ENCODE measurements around the gene ABTB2. TPM values are rescaled to one million over a fixed set of nuclear protein-coding genes. Genes with fewer than 3 reads are reported as not detected.

Gene ABTB2
- polyA plus RNA-seq, 2 of the 4 experiments (the other 2 are of a cell fraction), result 8.9 to 15.4 TPM

DNA sequence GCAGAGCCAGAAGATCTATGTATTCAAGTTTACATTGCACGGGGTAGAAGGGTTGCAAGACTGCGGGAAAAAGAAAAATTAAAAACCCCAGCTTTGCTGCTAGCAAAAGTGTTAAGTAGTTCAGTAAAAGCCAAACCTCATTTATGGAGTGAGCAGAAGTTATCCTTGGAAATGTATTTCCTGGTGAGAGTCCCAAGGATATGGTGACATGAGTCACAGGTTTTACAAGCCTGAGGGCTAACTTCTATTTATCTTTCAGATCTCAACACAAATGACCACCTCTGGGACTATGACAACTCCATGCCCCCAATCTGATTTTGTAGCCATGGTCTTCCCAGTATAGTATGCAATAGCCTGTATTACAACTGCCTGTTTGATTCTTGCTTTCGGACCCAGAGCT is 26.1 kb downstream of the ABTB2 start:
- H3K4me1 ChIP-seq, result peaks cover 78% of the 10 kb centered on the region
- POLR2A ChIA-PET, result no interaction called here

DNA sequence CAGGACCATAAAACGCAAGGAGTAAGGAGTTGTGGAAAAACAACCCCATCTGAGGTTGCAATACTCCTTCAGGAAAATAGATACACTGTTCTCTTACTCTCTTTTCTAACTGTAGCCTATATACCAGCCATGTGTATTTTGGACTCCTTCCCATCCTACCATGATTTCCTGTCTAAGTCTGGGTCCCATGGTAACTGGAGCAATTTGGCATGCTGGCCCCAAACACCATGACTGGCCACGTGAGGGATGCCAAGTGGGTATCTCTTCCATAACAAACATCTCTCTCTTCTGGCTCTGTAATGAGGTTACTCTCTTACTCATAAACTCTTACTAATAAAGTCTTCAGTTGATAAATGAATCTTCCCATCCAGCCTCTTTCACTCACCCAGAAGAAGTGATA is 26.5 kb downstream of the ABTB2 start:
- no peaks in the 10 kb centered on the region for H3K9me3 ChIP-seq
- POLR2A ChIA-PET, result no interaction called here
- no peak overlapping the region for H3K4me3 ChIP-seq
- FAIRE-seq (no peak), ATAC-seq (peak; percentile 57 to 80; a peak in 5 of 6 replicates), DNase-seq (ENCODE audit: low read depth in 1 of 2, low spot score in 1 of 2) (peak; percentile 64 to 67)
- whole genome bisulfite sequencing (ENCODE audit: missing lambda C conversion rate), result 43% methylated on average over 2 of the region's 2 CpGs
- peaks cover 74% of the 10 kb centered on the region for H3K4me1 ChIP-seq
- H3K27ac ChIP-seq, result peak overlapping the region; percentile 34 to 68; a peak in 4 of 6 replicates
- TF ChIP-seq KDM1A (IDR thresholded peaks at IDR 0.05; ENCODE audit: low read depth) (no peak), MYC (IDR thresholded peaks at IDR 0.05; ENCODE audit: borderline replicate concordance, low read length) (no peak)
- TF ChIP-seq, protein P1, sequence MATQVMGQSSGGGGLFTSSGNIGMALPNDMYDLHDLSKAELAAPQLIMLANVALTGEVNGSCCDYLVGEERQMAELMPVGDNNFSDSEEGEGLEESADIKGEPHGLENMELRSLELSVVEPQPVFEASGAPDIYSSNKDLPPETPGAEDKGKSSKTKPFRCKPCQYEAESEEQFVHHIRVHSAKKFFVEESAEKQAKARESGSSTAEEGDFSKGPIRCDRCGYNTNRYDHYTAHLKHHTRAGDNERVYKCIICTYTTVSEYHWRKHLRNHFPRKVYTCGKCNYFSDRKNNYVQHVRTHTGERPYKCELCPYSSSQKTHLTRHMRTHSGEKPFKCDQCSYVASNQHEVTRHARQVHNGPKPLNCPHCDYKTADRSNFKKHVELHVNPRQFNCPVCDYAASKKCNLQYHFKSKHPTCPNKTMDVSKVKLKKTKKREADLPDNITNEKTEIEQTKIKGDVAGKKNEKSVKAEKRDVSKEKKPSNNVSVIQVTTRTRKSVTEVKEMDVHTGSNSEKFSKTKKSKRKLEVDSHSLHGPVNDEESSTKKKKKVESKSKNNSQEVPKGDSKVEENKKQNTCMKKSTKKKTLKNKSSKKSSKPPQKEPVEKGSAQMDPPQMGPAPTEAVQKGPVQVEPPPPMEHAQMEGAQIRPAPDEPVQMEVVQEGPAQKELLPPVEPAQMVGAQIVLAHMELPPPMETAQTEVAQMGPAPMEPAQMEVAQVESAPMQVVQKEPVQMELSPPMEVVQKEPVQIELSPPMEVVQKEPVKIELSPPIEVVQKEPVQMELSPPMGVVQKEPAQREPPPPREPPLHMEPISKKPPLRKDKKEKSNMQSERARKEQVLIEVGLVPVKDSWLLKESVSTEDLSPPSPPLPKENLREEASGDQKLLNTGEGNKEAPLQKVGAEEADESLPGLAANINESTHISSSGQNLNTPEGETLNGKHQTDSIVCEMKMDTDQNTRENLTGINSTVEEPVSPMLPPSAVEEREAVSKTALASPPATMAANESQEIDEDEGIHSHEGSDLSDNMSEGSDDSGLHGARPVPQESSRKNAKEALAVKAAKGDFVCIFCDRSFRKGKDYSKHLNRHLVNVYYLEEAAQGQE (IDR thresholded peaks at IDR 0.05), result no peak
- TF ChIP-seq, protein P2, sequence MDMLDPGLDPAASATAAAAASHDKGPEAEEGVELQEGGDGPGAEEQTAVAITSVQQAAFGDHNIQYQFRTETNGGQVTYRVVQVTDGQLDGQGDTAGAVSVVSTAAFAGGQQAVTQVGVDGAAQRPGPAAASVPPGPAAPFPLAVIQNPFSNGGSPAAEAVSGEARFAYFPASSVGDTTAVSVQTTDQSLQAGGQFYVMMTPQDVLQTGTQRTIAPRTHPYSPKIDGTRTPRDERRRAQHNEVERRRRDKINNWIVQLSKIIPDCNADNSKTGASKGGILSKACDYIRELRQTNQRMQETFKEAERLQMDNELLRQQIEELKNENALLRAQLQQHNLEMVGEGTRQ (IDR thresholded peaks at IDR 0.05), result peak; percentile 81
- peak overlapping the region; percentile 76 for H3K4me2 ChIP-seq
- CTCF ChIA-PET, result interaction anchor here (1.3 to 3.6 kb wide), 3 partner anchors 12 to 157 kb away, joined by 3 to 11 read pairs (median 10); no protein-coding TSS in a partner anchor

More for the DNA sequence above, 26.1 kb downstream of the ABTB2 start:
- CTCF ChIA-PET, result interaction anchor here (0.6 to 3.6 kb wide), 6 partner anchors 12 to 158 kb away, joined by 3 to 11 read pairs (median 3); no protein-coding TSS in a partner anchor
- no peak overlapping the region for H3K4me3 ChIP-seq
- H3K27ac ChIP-seq, result peak overlapping the region; percentile 34 to 68; a peak in 4 of 6 replicates
- ATAC-seq (peak; percentile 52 to 70; a peak in 5 of 6 replicates), FAIRE-seq (no peak), DNase-seq (ENCODE audit: low read depth in 1 of 2, low spot score in 1 of 2) (peak in 1 of 2 experiments; percentile 61)
- WGBS (ENCODE audit: missing lambda C conversion rate), result 48% methylated on average over 3 of the region's 3 CpGs
- H3K9me3 ChIP-seq, result no peaks in the 10 kb centered on the region
- TF ChIP-seq, protein P3, sequence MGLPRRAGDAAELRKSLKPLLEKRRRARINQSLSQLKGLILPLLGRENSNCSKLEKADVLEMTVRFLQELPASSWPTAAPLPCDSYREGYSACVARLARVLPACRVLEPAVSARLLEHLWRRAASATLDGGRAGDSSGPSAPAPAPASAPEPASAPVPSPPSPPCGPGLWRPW (IDR thresholded peaks at IDR 0.05), result no peak
- TF ChIP-seq EP300 (IDR thresholded peaks at IDR 0.05) (no peak), FOSL2 (IDR thresholded peaks at IDR 0.05) (peak; percentile 11; the same call in 1 of the 2 replicates), FOSL2 (CRISPR knock-in tag; IDR thresholded peaks at IDR 0.05) (peak; percentile 74), TFCP2L1 (CRISPR knock-in tag; IDR thresholded peaks at IDR 0.05) (no peak), RNF2 (IDR thresholded peaks at IDR 0.05; ENCODE audit: borderline replicate concordance, low read depth) (no peak), HEYL (CRISPR knock-in tag; IDR thresholded peaks at IDR 0.05) (no peak), SMC3 (IDR thresholded peaks at IDR 0.05) (no peak), EHF (CRISPR knock-in tag; IDR thresholded peaks at IDR 0.05) (no peak), JUNB (IDR thresholded peaks at IDR 0.05) (0 out of 2 replicates have a peak, but pooled peaks have one; percentile 47), RAD21 (conservative IDR thresholded peaks at IDR 0.05 in 1 of 2, IDR thresholded peaks at IDR 0.05 in 1 of 2) (no peak), NFE2L2 (conservative IDR thresholded peaks at IDR 0.05; ENCODE audit: low read length) (no peak), CBX2 (IDR thresholded peaks at IDR 0.05; ENCODE audit: borderline replicate concordance, low read depth) (no peak), NR3C1 (IDR thresholded peaks at IDR 0.05) (no peak), PHF8 (IDR thresholded peaks at IDR 0.05; ENCODE audit: borderline replicate concordance, low read depth) (no peak), MAZ (IDR thresholded peaks at IDR 0.05; ENCODE audit: borderline replicate concordance, low read depth, low read length) (no peak), CEBPB (IDR thresholded peaks at IDR 0.05) (no peak), ZFP36 (IDR thresholded peaks at IDR 0.05; ENCODE audit: borderline replicate concordance, partially characterized antibody) (no peak), NPAS2 (CRISPR knock-in tag; IDR thresholded peaks at IDR 0.05; ENCODE audit: borderline replicate concordance) (no peak), GATA3 (IDR thresholded peaks at IDR 0.05; ENCODE audit: borderline replicate concordance) (peak; percentile 59)
- TF ChIP-seq, protein P4, sequence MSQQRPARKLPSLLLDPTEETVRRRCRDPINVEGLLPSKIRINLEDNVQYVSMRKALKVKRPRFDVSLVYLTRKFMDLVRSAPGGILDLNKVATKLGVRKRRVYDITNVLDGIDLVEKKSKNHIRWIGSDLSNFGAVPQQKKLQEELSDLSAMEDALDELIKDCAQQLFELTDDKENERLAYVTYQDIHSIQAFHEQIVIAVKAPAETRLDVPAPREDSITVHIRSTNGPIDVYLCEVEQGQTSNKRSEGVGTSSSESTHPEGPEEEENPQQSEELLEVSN (IDR thresholded peaks at IDR 0.05; ENCODE audit: borderline replicate concordance, low read depth), result no peak
- TF ChIP-seq, protein P5, sequence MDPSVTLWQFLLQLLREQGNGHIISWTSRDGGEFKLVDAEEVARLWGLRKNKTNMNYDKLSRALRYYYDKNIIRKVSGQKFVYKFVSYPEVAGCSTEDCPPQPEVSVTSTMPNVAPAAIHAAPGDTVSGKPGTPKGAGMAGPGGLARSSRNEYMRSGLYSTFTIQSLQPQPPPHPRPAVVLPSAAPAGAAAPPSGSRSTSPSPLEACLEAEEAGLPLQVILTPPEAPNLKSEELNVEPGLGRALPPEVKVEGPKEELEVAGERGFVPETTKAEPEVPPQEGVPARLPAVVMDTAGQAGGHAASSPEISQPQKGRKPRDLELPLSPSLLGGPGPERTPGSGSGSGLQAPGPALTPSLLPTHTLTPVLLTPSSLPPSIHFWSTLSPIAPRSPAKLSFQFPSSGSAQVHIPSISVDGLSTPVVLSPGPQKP (IDR thresholded peaks at IDR 0.05; ENCODE audit: low read depth, low read length), result no peak
- TF ChIP-seq, protein P6, sequence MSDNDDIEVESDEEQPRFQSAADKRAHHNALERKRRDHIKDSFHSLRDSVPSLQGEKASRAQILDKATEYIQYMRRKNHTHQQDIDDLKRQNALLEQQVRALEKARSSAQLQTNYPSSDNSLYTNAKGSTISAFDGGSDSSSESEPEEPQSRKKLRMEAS (IDR thresholded peaks at IDR 0.05), result no peak
- TF ChIP-seq, protein P2 (IDR thresholded peaks at IDR 0.05), result no peak
- peak overlapping the region; percentile 76 for H3K4me2 ChIP-seq

Measured in A549 (cell line).